WTC11 (cell line): ENCODE results near the gene KNL1.

Experiments used
- CREB1 ChIP-seq: sonication (generic); formaldehyde crosslinking; IDR thresholded peaks from 2 replicates; pipeline ENCODE4 v1.8.0; 2023; ENCODE audit warnings: mild to moderate bottlenecking, missing genetic modification reagents
- CTCF ChIP-seq: fragments of 200-600 bp; IDR thresholded peaks from 2 replicates; pipeline ENCODE4 v1.8.0; 2022; ENCODE audit warnings: antibody characterized with exemption
- USF1 ChIP-seq: sonication (generic); formaldehyde crosslinking; IDR thresholded peaks from 2 replicates; pipeline ENCODE4 v1.8.0; 2022; ENCODE audit warnings: mild to moderate bottlenecking, missing genetic modification reagents
- TF ChIP-seq, protein P1 (sequence below): sonication (generic); formaldehyde crosslinking; IDR thresholded peaks from 2 replicates; pipeline ENCODE4 v1.8.1; 2023; ENCODE audit warnings: mild to moderate bottlenecking, missing genetic modification reagents, moderate library complexity

DNA sequence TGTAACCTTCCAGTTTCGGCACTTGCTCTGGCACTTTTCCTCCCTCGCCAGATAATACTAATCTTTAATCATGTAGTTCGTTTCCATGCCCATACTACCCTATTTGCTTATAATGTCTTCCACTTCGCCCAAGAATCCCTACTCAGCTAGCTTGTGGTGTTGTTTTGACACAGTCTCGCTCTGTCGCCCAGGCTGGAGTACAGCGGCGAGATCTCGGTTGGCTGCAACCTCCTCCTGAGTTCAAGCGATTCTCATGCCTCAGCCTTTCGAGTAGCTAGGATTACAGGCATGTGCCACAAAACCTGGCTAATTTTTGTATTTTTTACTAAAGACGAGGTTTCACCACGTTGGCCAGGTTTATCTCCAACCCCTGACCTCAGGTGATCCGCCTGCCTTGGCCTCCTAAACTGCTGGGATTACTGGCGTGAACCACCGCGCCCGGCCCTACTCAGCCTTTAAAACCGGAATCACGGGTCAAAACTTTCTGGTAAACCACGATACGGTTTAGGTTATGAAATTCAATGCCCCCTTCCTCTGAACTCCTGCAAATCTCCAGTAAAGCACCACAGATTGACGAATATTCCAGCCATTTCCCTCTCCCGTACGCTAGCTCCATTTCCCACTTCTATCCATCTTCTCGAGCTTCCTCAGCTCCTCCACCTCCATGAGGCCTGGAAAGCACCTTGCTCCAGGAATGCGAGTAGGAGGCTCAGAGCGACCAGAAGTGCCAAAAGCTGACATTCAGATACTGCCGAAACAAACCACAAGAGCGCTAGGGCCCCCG, 100.0 kb downstream of the KNL1 start:
- TF ChIP-seq CTCF (no peak), CREB1 (CRISPR knock-in tag) (no peak), USF1 (CRISPR knock-in tag) (no peak)
- TF ChIP-seq, protein P1, sequence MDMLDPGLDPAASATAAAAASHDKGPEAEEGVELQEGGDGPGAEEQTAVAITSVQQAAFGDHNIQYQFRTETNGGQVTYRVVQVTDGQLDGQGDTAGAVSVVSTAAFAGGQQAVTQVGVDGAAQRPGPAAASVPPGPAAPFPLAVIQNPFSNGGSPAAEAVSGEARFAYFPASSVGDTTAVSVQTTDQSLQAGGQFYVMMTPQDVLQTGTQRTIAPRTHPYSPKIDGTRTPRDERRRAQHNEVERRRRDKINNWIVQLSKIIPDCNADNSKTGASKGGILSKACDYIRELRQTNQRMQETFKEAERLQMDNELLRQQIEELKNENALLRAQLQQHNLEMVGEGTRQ = no peak
